HepG2 (cell line): ENCODE results near the gene PTPRN. TPM values are rescaled to one million over a fixed set of nuclear protein-coding genes. Genes with fewer than 3 reads are reported as not detected.
A peak's percentile ranks its signal among the peaks of the same experiment; 100 is the strongest.

ENCODE experiments used
- ATAD3A ChIP-seq: sonication (generic); formaldehyde crosslinking; IDR thresholded peaks from 2 replicates; pipeline ENCODE4 v1.4.0; 2020; ENCODE audit warnings: missing genetic modification reagents
- CEBPZ ChIP-seq: IDR thresholded peaks from 2 replicates; pipeline ENCODE4 v1.6.1; 2012; ENCODE audit warnings: low read length, improper control_type of control experiment
- CENPX ChIP-seq: sonication (generic); formaldehyde crosslinking; IDR thresholded peaks from 2 replicates; pipeline ENCODE4 v1.9.0; 2021; ENCODE audit warnings: mild to moderate bottlenecking, missing genetic modification reagents, moderate library complexity
- DNMT1 ChIP-seq: sonication (generic); formaldehyde crosslinking; IDR thresholded peaks from 2 replicates; pipeline ENCODE4 v1.5.1; 2020; ENCODE audit warnings: mild to moderate bottlenecking, missing genetic modification reagents
- ETV6 ChIP-seq: sonication (generic); formaldehyde crosslinking; conservative IDR thresholded peaks from 2 replicates; pipeline ENCODE4 v1.4.0; 2020; ENCODE audit warnings: missing genetic modification reagents
- HBP1 ChIP-seq: IDR thresholded peaks from 2 replicates; pipeline ENCODE4 v1.6.1; 2016; ENCODE audit warnings: low read depth, control low read depth
- HIVEP1 ChIP-seq: sonication (generic); formaldehyde crosslinking; IDR thresholded peaks from 2 replicates; pipeline ENCODE4 v1.4.0; 2020; ENCODE audit warnings: mild to moderate bottlenecking, missing genetic modification reagents
- HMGXB3 ChIP-seq: sonication (generic); formaldehyde crosslinking; IDR thresholded peaks from 2 replicates; pipeline ENCODE4 v1.4.0; 2020; ENCODE audit warnings: missing genetic modification reagents, borderline replicate concordance
- JARID2 ChIP-seq: sonication (generic); formaldehyde crosslinking; IDR thresholded peaks from 2 replicates; pipeline ENCODE4 v1.8.1; 2023; ENCODE audit warnings: missing genetic modification reagents, inconsistent platforms; ENCODE audit not compliant: insufficient replicate concordance
- MZF1 ChIP-seq: sonication (generic); formaldehyde crosslinking; IDR thresholded peaks from 2 replicates; pipeline ENCODE4 v1.8.1; 2023; ENCODE audit warnings: mild to moderate bottlenecking, missing genetic modification reagents, borderline replicate concordance
- NKX3-1 ChIP-seq: sonication (generic); formaldehyde crosslinking; IDR thresholded peaks from 2 replicates; pipeline ENCODE4 v1.5.0; 2020; ENCODE audit warnings: missing genetic modification reagents
- RXRB ChIP-seq: IDR thresholded peaks from 2 replicates; pipeline ENCODE4 v1.6.1; 2016; ENCODE audit warnings: borderline replicate concordance, missing genetic modification reagents, missing compliant biosample characterization
- THAP11 ChIP-seq: IDR thresholded peaks from 2 replicates; pipeline ENCODE4 v1.6.1; 2016; ENCODE audit warnings: missing biosample characterization, missing genetic modification reagents
- ZBTB38 ChIP-seq: sonication (generic); formaldehyde crosslinking; IDR thresholded peaks from 2 replicates; pipeline ENCODE4 v1.5.1; 2020; ENCODE audit warnings: mild to moderate bottlenecking, missing genetic modification reagents
- ZNF333 ChIP-seq: sonication (generic); formaldehyde crosslinking; IDR thresholded peaks from 2 replicates; pipeline ENCODE4 v1.4.0; 2020; ENCODE audit warnings: mild to moderate bottlenecking, missing genetic modification reagents, borderline replicate concordance
- polyA plus RNA-seq, 8 experiments: library from polyadenylated mRNA; depleted of rRNA in 3 of 8; stranded (reverse) in 7 of 8; unstranded in 1 of 8; fragments of >200 nt; fragmentation: Illumina TruSeq in 4 of 8; extraction: Trizol in 4 of 8; gene quantifications; 2 replicates each; pipeline versions ENCODE4 v1.2.1 to v1.2.3, GENCODE V29; 2011 to 2016; ENCODE audit warnings: low read depth in 4 of 8, missing spikeins in 1 of 8, mixed read lengths in 1 of 8; ENCODE audit not compliant: insufficient read depth in 1 of 8
- total RNA-seq, 5 experiments: library from RNA; depleted of rRNA; stranded (reverse); fragments of >200 nt; fragmentation: Illumina TruSeq; extraction: Trizol; gene quantifications; 2 replicates each; pipeline ENCODE4 v1.2.3, GENCODE V29; 2016; ENCODE audit warnings: low read depth in 1 of 5
- TF ChIP-seq, protein P1 (sequence below): sonication (generic); formaldehyde crosslinking; IDR thresholded peaks from 2 replicates; pipeline ENCODE4 v1.8.0; 2022; ENCODE audit warnings: mild to moderate bottlenecking, missing genetic modification reagents, moderate library complexity
- TF ChIP-seq, protein P2 (sequence below): sonication (generic); formaldehyde crosslinking; IDR thresholded peaks from 2 replicates; pipeline ENCODE4 v1.4.0; 2020; ENCODE audit warnings: missing genetic modification reagents

PTPRN gene
- total and polyA plus RNA-seq, 2 of the 13 experiments (the other 11 are each of a cell fraction or from before 2014, with no cell fraction given), result 0.26 TPM; not detected in 1

DNA sequence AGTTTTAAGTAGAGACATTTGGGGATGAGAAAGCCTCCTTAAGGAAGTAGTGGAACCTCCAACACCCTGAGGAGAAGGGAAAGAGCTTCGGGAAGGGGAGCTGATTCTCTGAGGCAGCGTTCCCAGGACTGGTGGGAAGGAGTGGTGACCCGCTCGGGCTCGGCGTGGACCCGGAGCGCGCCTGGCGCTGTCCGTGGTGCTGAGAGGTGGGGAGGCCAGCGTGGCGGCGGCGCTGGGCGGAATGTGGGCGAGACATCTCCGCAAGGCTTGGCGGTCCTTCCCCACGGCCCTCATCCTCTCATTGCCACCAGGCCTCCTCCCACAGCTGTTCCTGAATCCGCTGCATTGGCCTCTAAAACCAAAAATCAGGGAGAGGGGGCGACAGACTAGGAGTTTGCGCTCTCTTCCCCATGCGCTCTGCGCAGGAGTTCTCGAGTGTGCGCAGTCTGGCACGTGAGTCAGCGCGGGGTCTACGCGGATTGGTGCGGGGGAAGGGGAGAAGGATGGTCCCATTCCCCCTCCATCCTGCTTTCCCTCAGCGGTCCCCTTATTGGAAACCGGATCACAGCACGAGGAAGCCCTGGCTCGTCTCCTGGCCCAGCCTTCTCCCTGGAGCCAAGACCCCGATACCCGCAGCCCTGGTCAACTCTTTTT, 22.5 kb upstream of the PTPRN start (continued):
- TF ChIP-seq NKX3-1 (CRISPR knock-in tag) (peak; percentile 90), HMGXB3 (CRISPR knock-in tag) (peak; percentile 93; the same call in 1 of the 2 replicates), JARID2 (peak; percentile 47), CEBPZ (no peak), CENPX (CRISPR knock-in tag) (no peak), THAP11 (peak; percentile 54), HBP1 (CRISPR knock-in tag) (peak; percentile 96), HIVEP1 (no peak), MZF1 (CRISPR knock-in tag) (no peak), ATAD3A (0 out of 2 replicates have a peak, but pooled peaks have one; percentile 94), ETV6 (peak; percentile 88; the same call in 1 of the 2 replicates), RXRB (CRISPR knock-in tag) (peak; percentile 69), DNMT1 (CRISPR knock-in tag) (0 out of 2 replicates have a peak, but pooled peaks have one; percentile 52), ZBTB38 (CRISPR knock-in tag) (peak; percentile 83), ZNF333 (CRISPR knock-in tag) (no peak)
- TF ChIP-seq, protein P1, sequence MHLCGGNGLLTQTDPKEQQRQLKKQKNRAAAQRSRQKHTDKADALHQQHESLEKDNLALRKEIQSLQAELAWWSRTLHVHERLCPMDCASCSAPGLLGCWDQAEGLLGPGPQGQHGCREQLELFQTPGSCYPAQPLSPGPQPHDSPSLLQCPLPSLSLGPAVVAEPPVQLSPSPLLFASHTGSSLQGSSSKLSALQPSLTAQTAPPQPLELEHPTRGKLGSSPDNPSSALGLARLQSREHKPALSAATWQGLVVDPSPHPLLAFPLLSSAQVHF (CRISPR knock-in tag), result peak; percentile 78
- TF ChIP-seq, protein P2, sequence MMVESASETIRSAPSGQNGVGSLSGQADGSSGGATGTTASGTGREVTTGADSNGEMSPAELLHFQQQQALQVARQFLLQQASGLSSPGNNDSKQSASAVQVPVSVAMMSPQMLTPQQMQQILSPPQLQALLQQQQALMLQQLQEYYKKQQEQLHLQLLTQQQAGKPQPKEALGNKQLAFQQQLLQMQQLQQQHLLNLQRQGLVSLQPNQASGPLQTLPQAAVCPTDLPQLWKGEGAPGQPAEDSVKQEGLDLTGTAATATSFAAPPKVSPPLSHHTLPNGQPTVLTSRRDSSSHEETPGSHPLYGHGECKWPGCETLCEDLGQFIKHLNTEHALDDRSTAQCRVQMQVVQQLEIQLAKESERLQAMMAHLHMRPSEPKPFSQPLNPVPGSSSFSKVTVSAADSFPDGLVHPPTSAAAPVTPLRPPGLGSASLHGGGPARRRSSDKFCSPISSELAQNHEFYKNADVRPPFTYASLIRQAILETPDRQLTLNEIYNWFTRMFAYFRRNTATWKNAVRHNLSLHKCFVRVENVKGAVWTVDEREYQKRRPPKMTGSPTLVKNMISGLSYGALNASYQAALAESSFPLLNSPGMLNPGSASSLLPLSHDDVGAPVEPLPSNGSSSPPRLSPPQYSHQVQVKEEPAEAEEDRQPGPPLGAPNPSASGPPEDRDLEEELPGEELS (CRISPR knock-in tag), result no peak; the same call in 1 of the 2 replicates
